Activated naive CD4-positive, alpha-beta T cell treated with anti-CD3 and anti-CD28 coated beads, Interleukin-2, amount 10 ng/mL, durations not matched to agents 7 days and 5 days (primary cell): Measurements from ENCODE around the gene MYOM1.

Source experiments
- CTCF ChIA-PET: fragments of 350-600 bp; sonication (Branson Sonifier 250); formaldehyde crosslinking; loops from one replicate; lab custom pipeline; 2021; ENCODE audit warnings: antibody characterized with exemption; lab: Charles Lee
- DNase-seq: peaks from one replicate; pipeline ENCODE4 v3.0.0-alpha.2; 2020
- H3K27ac Mint-ChIP-seq: one replicate; pipeline ENCODE4 v1.8.0; 2021; ENCODE audit warnings: mild to moderate bottlenecking, moderate library complexity, mixed read lengths
- H3K27me3 Mint-ChIP-seq: one replicate; pipeline ENCODE4 v1.8.0; 2021; ENCODE audit warnings: mild to moderate bottlenecking, mixed read lengths
- H3K36me3 Mint-ChIP-seq: one replicate; pipeline ENCODE4 v1.8.0; 2021; ENCODE audit warnings: mixed read lengths
- H3K4me1 Mint-ChIP-seq: one replicate; pipeline ENCODE4 v1.8.0; 2021; ENCODE audit warnings: mixed read lengths
- H3K4me3 Mint-ChIP-seq: one replicate; pipeline ENCODE4 v1.8.0; 2021; ENCODE audit warnings: mild to moderate bottlenecking, moderate library complexity, mixed read lengths
- H3K9me3 Mint-ChIP-seq: one replicate; pipeline ENCODE4 v1.8.0; 2021; ENCODE audit warnings: mixed read lengths

The MYOM1 gene

DNA sequence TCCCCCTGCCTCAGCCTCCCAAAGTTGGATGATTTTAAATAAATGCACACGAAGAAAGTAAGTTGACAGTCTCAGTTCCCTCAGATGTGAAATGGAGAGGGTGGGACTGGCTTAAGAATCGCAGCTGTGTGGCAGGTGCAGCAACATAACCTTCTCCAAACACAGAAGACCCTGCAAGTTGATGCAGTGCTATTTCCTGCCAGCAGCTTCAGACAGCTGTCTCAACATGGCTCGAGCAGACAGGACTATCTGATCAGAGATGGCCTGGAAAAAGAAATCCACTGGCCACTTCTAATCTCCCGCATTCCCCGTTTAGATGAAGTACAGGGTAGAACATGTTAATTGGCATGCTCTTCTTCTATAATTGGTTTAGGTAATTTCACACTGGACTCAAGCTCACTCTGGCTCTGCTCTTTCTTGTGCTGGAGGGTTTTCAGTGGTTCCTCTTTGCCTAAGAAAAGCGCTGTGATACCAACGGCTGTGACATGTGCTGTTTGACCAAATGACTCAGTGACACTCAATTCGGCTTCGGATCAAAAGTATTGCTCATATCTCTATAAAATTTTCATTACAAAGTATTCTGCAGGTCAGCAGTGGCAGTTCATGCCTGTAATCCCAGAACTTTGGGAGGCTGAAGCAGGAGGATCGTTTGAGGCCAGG, 40.2 kb downstream of the MYOM1 start:
- H3K4me1 Mint-ChIP-seq: peaks cover 2% of the 10 kb centered on the region
- H3K27ac Mint-ChIP-seq: no peak overlapping the region
- no peak overlapping the region for H3K4me3 Mint-ChIP-seq
- H3K9me3 Mint-ChIP-seq: no peaks in the 10 kb centered on the region
- H3K27me3 Mint-ChIP-seq: no peaks in the 10 kb centered on the region
- CTCF ChIA-PET: interaction anchor here (0.9 to 1.4 kb wide), 4 partner anchors 20 to 67 kb away, joined by 3 to 5 read pairs (median 4); no protein-coding TSS in a partner anchor
- H3K36me3 Mint-ChIP-seq: no peaks in the 10 kb centered on the region
- DNase-seq: no peak

DNA sequence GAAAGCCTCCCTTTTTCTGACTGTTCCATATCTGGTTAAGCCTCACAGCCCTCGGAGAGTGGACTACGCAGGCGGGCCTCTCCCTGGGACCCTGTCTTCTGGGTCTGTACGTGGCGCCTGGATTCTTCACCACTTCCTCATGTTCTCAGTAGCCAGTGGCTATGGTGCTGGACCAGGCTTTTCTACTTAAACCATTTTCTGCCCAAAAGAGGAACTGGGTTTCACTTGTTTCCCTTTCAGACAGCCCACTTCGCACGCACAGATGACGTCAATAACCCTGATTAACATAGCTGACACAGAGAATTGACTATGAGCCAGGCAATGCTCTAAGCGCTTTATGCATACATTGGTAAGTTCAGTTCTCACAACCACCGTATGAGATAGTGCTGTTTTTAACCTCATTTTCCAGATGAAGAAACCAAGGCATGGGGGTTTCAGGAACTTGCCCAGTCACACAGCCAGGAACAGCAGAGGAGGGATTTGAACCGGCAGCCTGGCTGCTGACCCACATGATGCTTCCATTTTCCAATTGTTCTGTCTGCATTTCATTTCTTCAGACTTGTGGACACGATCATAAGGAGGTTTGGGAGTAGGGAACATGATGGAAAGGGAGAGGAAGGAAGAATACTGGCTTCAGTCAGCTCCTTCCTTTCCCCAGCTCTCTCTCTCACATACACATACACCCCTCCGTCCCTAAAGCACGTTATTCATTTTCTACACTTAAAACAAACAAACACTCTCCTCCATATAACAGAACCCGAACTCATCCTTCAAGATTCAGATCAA, 41.7 kb downstream of the MYOM1 start:
- H3K27me3 Mint-ChIP-seq: no peaks in the 10 kb centered on the region
- no peaks in the 10 kb centered on the region for H3K36me3 Mint-ChIP-seq
- no peak overlapping the region for H3K4me3 Mint-ChIP-seq
- peak; percentile 28 for DNase-seq
- H3K4me1 Mint-ChIP-seq: peaks cover 4% of the 10 kb centered on the region
- H3K9me3 Mint-ChIP-seq: no peaks in the 10 kb centered on the region
- H3K27ac Mint-ChIP-seq: no peak overlapping the region
- CTCF ChIA-PET: no interaction called here

DNA sequence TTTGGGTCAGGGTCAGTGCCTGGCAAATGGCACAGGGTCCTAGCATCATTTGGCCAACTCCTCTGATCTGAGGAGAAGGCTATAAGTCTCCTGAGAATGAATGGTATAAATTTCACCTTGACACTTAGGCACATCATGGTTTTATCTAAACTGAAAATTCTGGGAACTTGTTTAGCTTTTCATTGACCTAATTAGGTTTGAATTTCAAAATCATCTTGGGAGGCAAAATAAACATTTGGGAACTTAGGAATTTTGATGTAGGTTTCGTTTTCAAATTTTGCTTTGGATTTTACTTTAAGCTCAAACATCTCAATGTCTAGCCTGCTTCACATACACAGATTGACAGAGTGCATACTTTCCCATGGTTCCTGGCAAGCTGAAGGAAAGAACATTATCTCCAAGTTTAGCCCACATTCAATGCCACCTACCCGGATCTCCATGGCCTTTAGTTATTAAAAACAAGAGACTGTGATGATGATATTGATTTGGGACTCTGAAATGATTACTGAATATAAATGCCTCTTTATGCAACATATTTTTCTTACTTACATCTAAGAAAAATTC, 44.5 kb downstream of the MYOM1 start:
- Mint-ChIP-seq H3K27ac (no peak overlapping the region), H3K36me3 (no peaks in the 10 kb centered on the region), H3K4me3 (no peak overlapping the region), H3K4me1 (peaks cover 4% of the 10 kb centered on the region), H3K9me3 (no peaks in the 10 kb centered on the region), H3K27me3 (no peaks in the 10 kb centered on the region)
- CTCF ChIA-PET: interaction anchor here (2.5 kb wide), 1 partner anchor 71 kb away, joined by 8 read pairs; no protein-coding TSS in a partner anchor
- no peak for DNase-seq

DNA sequence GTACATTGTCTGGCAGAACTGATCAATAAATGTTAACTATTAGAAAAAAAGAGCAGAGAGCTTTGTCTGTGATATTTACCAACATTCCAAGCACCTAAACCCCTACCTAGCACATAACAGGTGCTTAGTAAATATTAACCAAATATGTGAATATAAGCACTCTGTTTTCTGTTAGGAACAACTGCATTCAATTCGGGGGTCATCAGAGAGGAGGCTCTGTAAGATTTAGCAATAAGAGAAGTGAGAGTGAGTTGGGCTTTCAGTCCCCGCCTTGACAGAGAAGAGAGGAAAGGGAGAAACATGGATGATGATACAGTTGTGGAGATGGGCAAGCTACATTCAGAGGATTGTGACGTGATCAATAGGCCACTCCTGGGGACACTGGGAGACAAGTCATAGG, 47.7 kb downstream of the MYOM1 start:
- H3K4me1 Mint-ChIP-seq: peaks cover 4% of the 10 kb centered on the region
- CTCF ChIA-PET: interaction anchor here (0.6 kb wide), 1 partner anchor 23 kb away, joined by 5 read pairs; no protein-coding TSS in a partner anchor
- DNase-seq: no peak

DNA sequence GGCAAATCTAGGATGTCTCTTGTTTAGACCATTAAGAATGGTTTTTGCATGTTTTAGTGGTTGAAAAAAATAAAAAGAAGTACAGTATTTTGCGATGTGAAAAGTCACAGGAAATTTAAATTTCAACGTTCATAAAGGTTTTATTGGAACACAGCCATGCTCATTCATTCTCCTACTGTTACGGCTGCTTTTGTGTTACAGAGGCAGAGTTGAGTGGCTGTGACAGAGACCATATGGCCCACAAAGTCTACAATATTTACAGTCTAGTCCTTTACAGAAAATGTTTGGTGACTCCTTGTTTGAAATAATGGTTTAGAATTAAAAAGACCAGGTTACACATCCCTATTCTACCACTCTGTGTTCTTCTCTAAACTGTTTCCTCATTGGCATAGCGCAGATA, 48.1 kb downstream of the MYOM1 start:
- H3K27ac Mint-ChIP-seq: no peak overlapping the region
- CTCF ChIA-PET: interaction anchor here (0.6 kb wide), 1 partner anchor 23 kb away, joined by 5 read pairs; no protein-coding TSS in a partner anchor
- no peaks in the 10 kb centered on the region for H3K9me3 Mint-ChIP-seq
- H3K27me3 Mint-ChIP-seq: no peaks in the 10 kb centered on the region
- H3K4me1 Mint-ChIP-seq: peaks cover 4% of the 10 kb centered on the region
- no peaks in the 10 kb centered on the region for H3K36me3 Mint-ChIP-seq
- DNase-seq: no peak
- H3K4me3 Mint-ChIP-seq: no peak overlapping the region

More for the DNA sequence above, 47.7 kb downstream of the MYOM1 start:
- Mint-ChIP-seq H3K27me3 (no peaks in the 10 kb centered on the region), H3K36me3 (no peaks in the 10 kb centered on the region), H3K9me3 (no peaks in the 10 kb centered on the region), H3K4me3 (no peak overlapping the region), H3K27ac (no peak overlapping the region)

DNA sequence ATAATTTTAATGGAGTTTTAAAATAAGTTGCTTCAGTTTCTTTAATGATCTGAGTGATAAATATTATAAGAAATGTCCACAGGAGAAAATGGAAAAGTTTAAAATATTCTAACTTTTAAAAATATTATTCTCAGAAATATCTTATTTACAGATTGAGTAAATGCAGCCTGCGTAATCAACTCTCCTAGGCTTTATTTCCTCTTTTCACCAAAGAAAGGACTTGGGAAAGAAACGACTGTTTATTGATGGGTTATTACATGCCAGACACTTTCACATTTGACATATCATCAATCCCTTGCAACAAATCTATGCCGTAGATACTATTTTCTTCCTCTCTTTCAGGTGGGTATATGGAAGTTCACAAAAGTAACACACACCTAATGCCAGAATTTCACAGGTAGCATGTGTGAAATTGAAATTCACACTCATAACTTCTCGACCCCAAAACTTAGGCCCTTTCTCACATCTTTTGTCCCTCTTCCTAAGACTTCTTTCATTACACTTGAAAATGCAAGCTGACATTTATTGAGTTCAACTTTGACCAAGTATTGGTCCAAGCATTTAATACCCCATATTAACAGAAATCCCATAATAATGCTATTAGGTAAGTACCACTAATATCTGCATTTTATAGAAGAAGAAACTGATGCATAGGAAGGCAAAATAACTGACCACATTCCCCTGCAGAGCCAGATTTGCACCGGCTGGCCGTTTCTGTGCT, 49.2 kb downstream of the MYOM1 start:
- Mint-ChIP-seq H3K27ac (no peak overlapping the region), H3K36me3 (no peaks in the 10 kb centered on the region), H3K4me1 (peaks cover 4% of the 10 kb centered on the region), H3K27me3 (no peaks in the 10 kb centered on the region), H3K9me3 (no peaks in the 10 kb centered on the region), H3K4me3 (no peak overlapping the region)
- CTCF ChIA-PET: no interaction called here
- no peak for DNase-seq

DNA sequence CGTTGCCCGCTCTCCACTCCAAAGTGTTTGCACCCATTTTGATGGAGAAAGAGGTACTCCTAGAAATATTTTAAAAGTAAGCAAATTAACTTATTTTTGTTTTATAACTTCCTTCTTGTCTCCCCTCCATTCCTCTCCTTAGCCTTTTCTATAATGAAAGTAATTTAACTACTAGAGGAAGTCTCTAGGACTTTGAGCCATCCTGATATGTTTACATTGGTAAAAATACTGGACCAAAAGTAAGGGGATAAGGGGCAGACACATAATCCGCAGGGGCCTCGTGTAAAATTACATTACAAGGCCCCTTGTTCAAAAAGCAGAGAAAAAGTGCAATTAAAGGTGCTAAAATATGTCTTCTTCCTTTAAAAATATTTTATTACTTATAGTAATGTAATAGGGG, 55.4 kb downstream of the MYOM1 start:
- no peak overlapping the region for H3K4me3 Mint-ChIP-seq
- CTCF ChIA-PET: no interaction called here
- H3K4me1 Mint-ChIP-seq: no peaks in the 10 kb centered on the region
- no peak overlapping the region for H3K27ac Mint-ChIP-seq
- H3K9me3 Mint-ChIP-seq: no peaks in the 10 kb centered on the region
- no peak for DNase-seq
- peaks cover 6% of the 10 kb centered on the region for H3K27me3 Mint-ChIP-seq
- no peaks in the 10 kb centered on the region for H3K36me3 Mint-ChIP-seq

DNA sequence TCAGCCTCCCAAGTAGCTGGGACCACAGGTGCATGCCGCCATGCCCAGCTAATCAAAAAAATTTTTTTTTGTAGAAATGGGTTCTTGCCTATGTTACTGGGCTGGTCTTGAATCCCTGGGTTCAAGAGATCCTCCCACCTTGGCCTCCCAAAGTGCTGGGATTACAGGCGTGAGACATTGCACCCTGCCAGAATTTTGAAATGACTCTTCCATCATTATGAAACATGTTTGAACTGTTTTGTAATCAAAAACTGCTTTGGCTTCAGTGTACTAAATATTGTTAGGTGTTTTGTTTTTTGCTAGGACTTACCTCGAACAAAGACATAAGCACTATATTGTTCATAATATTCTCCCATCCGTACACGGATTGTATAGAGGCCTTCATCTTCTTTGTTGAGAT, 55.8 kb downstream of the MYOM1 start:
- H3K4me1 Mint-ChIP-seq: no peaks in the 10 kb centered on the region
- H3K27me3 Mint-ChIP-seq: peaks cover 6% of the 10 kb centered on the region
- CTCF ChIA-PET: interaction anchor here (0.9 kb wide), 1 partner anchor 12 kb away, joined by 3 read pairs; no protein-coding TSS in a partner anchor
- H3K4me3 Mint-ChIP-seq: no peak overlapping the region
- H3K36me3 Mint-ChIP-seq: no peaks in the 10 kb centered on the region
- H3K27ac Mint-ChIP-seq: no peak overlapping the region
- no peaks in the 10 kb centered on the region for H3K9me3 Mint-ChIP-seq
- DNase-seq: no peak

DNA sequence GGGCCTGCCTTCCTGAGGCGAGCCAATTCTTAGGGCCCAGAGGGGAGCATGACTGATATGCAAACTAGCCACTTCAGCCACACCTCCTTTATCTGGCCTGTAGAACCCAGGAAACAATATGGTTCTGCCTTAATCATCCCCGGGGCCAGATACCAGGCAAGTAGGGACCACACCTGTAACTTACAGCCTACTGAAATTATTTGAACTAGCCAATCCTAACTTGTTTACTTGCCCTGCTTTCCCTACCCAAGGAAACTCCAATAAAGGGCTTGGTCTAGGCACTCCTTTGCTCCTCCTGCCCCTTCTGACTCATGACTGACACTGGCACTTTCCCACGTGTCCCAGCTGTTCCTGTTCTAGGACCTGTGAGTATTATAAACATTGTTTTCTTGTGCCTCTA, 57.6 kb downstream of the MYOM1 start:
- Mint-ChIP-seq H3K4me3 (no peak overlapping the region), H3K36me3 (no peaks in the 10 kb centered on the region), H3K27ac (no peak overlapping the region), H3K27me3 (peaks cover 6% of the 10 kb centered on the region), H3K4me1 (no peaks in the 10 kb centered on the region), H3K9me3 (no peaks in the 10 kb centered on the region)
- DNase-seq: no peak
- CTCF ChIA-PET: no interaction called here

DNA sequence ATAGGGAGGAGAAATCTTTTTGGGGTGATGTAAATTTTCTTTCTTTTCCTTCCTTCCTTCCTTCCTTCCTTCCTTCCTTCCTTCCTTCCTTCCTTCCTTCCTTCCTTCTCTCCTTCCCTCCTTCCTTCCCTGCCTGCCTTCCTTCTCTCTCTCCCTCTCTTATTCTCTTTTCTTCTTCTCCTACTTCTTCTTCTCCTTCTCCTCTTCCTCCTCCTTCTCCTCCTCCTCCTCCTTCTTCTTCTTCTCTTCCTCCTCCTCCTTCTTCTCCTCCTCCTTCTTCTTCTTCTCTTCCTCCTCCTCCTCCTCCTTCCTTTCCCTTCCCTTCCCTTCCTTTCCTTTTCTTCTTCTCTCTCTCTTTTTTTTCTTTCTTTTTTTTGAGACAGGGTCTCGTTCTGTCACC, 59.9 kb downstream of the MYOM1 start:
- no peak overlapping the region for H3K27ac Mint-ChIP-seq
- H3K36me3 Mint-ChIP-seq: no peaks in the 10 kb centered on the region
- H3K4me3 Mint-ChIP-seq: no peak overlapping the region
- CTCF ChIA-PET: interaction anchor here (1.6 to 2.0 kb wide), 2 partner anchors 8 to 20 kb away, joined by 3 to 7 read pairs; no protein-coding TSS in a partner anchor
- no peak for DNase-seq
- H3K4me1 Mint-ChIP-seq: no peaks in the 10 kb centered on the region
- no peaks in the 10 kb centered on the region for H3K9me3 Mint-ChIP-seq
- H3K27me3 Mint-ChIP-seq: peaks cover 6% of the 10 kb centered on the region

DNA sequence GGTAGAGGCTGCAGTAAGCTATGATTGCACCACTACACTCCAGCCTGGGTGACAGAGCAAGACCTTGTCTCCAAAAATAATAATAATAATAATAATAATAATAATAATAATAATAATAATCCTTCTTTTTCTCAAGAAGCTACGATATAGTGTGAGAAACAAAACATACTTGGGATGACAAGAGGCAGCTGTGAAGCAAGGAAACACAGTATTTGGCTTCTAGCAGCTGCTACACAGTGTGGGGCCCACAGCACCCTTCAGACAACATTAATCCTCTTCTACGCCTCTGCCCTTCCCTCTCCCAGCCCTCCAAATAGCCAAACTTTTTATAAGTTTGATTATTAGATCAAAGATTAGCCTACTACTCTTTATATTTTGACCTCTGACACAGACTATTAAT, 62.2 kb downstream of the MYOM1 start:
- CTCF ChIA-PET: interaction anchor here (0.7 to 2.1 kb wide), 4 partner anchors 61 to 240 kb away, joined by 3 to 6 read pairs (median 4); no protein-coding TSS in a partner anchor
- H3K27me3 Mint-ChIP-seq: peaks cover 9% of the 10 kb centered on the region
- DNase-seq: no peak
- H3K36me3 Mint-ChIP-seq: no peaks in the 10 kb centered on the region
- no peaks in the 10 kb centered on the region for H3K4me1 Mint-ChIP-seq
- H3K27ac Mint-ChIP-seq: no peak overlapping the region
- H3K9me3 Mint-ChIP-seq: no peaks in the 10 kb centered on the region
- no peak overlapping the region for H3K4me3 Mint-ChIP-seq

DNA sequence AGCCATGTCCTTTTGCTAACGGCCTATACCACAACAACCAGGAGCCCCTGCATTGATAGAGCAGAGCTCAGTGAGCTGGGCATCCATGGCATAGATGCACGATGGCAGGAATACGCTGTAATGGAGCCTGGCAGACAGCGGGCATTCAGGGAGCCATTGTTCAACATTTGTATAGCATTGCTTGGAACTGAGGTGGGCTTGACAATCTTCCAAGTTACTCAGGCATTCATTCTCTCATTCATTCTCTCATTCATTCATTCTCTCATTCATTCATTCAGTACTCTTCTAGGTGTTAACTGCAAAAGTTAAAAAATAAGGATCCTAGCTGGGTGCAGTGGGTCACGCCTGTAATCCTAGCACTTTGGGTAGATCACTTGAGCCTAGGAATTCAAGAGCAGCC, 62.7 kb downstream of the MYOM1 start:
- H3K4me3 Mint-ChIP-seq: no peak overlapping the region
- DNase-seq: no peak
- H3K9me3 Mint-ChIP-seq: no peaks in the 10 kb centered on the region
- no peaks in the 10 kb centered on the region for H3K36me3 Mint-ChIP-seq
- H3K27ac Mint-ChIP-seq: no peak overlapping the region
- H3K4me1 Mint-ChIP-seq: no peaks in the 10 kb centered on the region
- CTCF ChIA-PET: interaction anchor here (1.0 to 2.1 kb wide), 4 partner anchors 57 to 172 kb away, joined by 3 to 6 read pairs (median 4); no protein-coding TSS in a partner anchor
- peaks cover 9% of the 10 kb centered on the region for H3K27me3 Mint-ChIP-seq

DNA sequence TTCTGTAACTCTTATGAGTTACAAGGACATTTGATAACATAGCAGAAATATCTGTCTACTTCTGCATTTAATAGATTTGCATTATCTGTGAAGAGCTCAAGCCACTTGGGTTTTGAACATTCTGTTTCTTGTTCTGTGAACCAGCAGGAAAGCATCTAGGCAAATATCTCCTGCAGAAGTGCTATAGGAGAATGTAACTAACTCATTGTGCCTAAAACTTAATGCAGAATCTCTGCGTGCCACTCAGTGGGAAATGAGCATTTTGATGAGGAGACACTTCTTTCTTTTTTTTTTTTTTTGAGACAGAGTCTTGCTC, 63.5 kb downstream of the MYOM1 start:
- DNase-seq: no peak
- no peaks in the 10 kb centered on the region for H3K36me3 Mint-ChIP-seq
- H3K9me3 Mint-ChIP-seq: no peaks in the 10 kb centered on the region
- H3K27me3 Mint-ChIP-seq: peaks cover 13% of the 10 kb centered on the region
- H3K27ac Mint-ChIP-seq: no peak overlapping the region
- CTCF ChIA-PET: interaction anchor here (1.0 to 2.1 kb wide), 3 partner anchors 57 to 171 kb away, joined by 3 to 6 read pairs (median 4); no protein-coding TSS in a partner anchor
- peaks cover 3% of the 10 kb centered on the region for H3K4me1 Mint-ChIP-seq
- H3K4me3 Mint-ChIP-seq: no peak overlapping the region

DNA sequence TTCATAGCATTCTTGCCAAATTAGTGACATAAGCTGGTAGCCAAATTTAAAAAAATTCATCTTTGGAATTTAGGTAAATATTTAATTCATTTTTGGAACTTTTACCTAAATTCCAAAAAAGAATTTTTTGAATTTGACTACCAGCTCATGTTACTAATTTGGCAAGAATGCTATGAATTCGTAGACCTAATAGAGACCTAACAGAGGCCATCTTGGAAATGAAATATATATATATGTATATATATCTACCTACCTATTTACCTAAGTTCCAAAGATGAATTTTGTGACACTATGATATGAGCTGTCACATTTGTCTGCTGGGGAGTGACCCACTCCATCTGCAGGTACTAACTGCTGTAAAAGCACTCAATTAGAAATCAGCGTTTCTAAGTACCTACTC, 65.6 kb downstream of the MYOM1 start:
- CTCF ChIA-PET: interaction anchor here (0.7 to 1.3 kb wide), 4 partner anchors 54 to 240 kb away, joined by 3 to 6 read pairs (median 4); no protein-coding TSS in a partner anchor
- peaks cover 7% of the 10 kb centered on the region for H3K27me3 Mint-ChIP-seq
- H3K4me1 Mint-ChIP-seq: peaks cover 6% of the 10 kb centered on the region

More for the DNA sequence above, 65.6 kb downstream of the MYOM1 start:
- Mint-ChIP-seq H3K27ac (no peak overlapping the region), H3K36me3 (no peaks in the 10 kb centered on the region), H3K9me3 (no peaks in the 10 kb centered on the region), H3K4me3 (no peak overlapping the region)
- DNase-seq: no peak
